Hepatic stellate cell (primary cell): ENCODE results near the gene PAGE2.
"Not testable (repeated sequence)": the region's sequence is repeated elsewhere in the genome, so short reads cannot be mapped to it uniquely, and the experiment has no call there.

Experiments used
- DNase-seq: peaks from one replicate; pipeline ENCODE4 v3.0.0; 2011; ENCODE audit warnings: low spot score

Gene PAGE2

GRCh38 chrX:55088795-55089489 lies at the start of gene PAGE2:
Gene PAGE2, plus strand, starts transcription at chrX:55089018. Its CDS starts 1,003 bp downstream, at chrX:55090021.
- DNase-seq = no peak

GRCh38 chrX:55039471-55039870 lies 49.3 kb upstream of the PAGE2 start:
- DNase-seq = no peak

- no peak for DNase-seq
Observed at GRCh38 chrX:55041514-55041913, 47.3 kb upstream of the PAGE2 start.

GRCh38 chrX:55050599-55050998 lies 38.2 kb upstream of the PAGE2 start:
- not testable (repeated sequence) for DNase-seq

GRCh38 chrX:55056820-55057674 lies 31.8 kb upstream of the PAGE2 start:
- no peak for DNase-seq

GRCh38 chrX:55057675-55058249 lies 31.1 kb upstream of the PAGE2 start:
- DNase-seq = peak; percentile 7

- DNase-seq = not testable (repeated sequence)
Observed at GRCh38 chrX:55067180-55067579, 21.6 kb upstream of the PAGE2 start.

- DNase-seq = no peak
Observed at GRCh38 chrX:55072286-55072685, 16.5 kb upstream of the PAGE2 start.

GRCh38 chrX:55074851-55075467 lies 13.9 kb upstream of the PAGE2 start, which contains the start of gene PAGE2B:
Gene PAGE2B, plus strand, starts transcription at chrX:55075030. Its CDS starts 1,012 bp downstream, at chrX:55076042.
- DNase-seq = no peak

GRCh38 chrX:55098691-55099090 lies 9.9 kb downstream of the PAGE2 start:
- no peak for DNase-seq

- no peak for DNase-seq
Observed at GRCh38 chrX:55099162-55099561, 10.3 kb downstream of the PAGE2 start.

- no peak for DNase-seq
Observed at GRCh38 chrX:55102754-55103153, 13.9 kb downstream of the PAGE2 start.

- no peak for DNase-seq
Observed at GRCh38 chrX:55107262-55107661, 18.4 kb downstream of the PAGE2 start.

GRCh38 chrX:55107911-55108310 lies 19.1 kb downstream of the PAGE2 start:
- no peak for DNase-seq

GRCh38 chrX:55109306-55109705 lies 20.5 kb downstream of the PAGE2 start:
- DNase-seq = no peak

- DNase-seq = no peak
Observed at GRCh38 chrX:55111578-55112254, 22.9 kb downstream of the PAGE2 start.

- DNase-seq = not testable (repeated sequence)
Observed at GRCh38 chrX:55116589-55116988, 27.8 kb downstream of the PAGE2 start.

GRCh38 chrX:55118574-55118973 lies 29.8 kb downstream of the PAGE2 start:
- DNase-seq = no peak

- no peak for DNase-seq
Observed at GRCh38 chrX:55119271-55119670, 30.5 kb downstream of the PAGE2 start.

- DNase-seq = peak; percentile 2
Observed at GRCh38 chrX:55119712-55120111, 30.9 kb downstream of the PAGE2 start.

GRCh38 chrX:55120761-55121358 lies 32.0 kb downstream of the PAGE2 start:
- DNase-seq = no peak
